ENCODE results near the gene DGLUCY.
"Not testable (repeated sequence)": the region's sequence is repeated elsewhere in the genome, so short reads cannot be mapped to it uniquely, and the experiment has no call there.

The DGLUCY gene, protein sequence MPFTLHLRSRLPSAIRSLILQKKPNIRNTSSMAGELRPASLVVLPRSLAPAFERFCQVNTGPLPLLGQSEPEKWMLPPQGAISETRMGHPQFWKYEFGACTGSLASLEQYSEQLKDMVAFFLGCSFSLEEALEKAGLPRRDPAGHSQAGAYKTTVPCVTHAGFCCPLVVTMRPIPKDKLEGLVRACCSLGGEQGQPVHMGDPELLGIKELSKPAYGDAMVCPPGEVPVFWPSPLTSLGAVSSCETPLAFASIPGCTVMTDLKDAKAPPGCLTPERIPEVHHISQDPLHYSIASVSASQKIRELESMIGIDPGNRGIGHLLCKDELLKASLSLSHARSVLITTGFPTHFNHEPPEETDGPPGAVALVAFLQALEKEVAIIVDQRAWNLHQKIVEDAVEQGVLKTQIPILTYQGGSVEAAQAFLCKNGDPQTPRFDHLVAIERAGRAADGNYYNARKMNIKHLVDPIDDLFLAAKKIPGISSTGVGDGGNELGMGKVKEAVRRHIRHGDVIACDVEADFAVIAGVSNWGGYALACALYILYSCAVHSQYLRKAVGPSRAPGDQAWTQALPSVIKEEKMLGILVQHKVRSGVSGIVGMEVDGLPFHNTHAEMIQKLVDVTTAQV

DNA sequence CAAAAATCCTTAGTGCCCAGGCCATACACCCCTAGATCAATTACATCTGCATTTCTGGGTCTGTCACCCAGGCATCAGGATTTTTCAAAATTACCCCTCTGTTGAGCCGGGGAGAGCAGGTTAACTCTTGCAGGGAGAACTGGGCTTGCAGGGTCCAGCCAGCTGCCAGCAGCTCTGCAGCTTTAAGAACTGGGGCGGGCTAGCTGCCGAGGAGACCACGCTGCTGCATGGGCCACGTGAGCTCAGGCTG, at the start of gene DGLUCY:
Gene DGLUCY (plus strand): TSS at position 245 of the 250 bp plus-strand sequence. CDS start 46,222 bp downstream, outside the sequence.
- DNase-seq = no peak

DNA sequence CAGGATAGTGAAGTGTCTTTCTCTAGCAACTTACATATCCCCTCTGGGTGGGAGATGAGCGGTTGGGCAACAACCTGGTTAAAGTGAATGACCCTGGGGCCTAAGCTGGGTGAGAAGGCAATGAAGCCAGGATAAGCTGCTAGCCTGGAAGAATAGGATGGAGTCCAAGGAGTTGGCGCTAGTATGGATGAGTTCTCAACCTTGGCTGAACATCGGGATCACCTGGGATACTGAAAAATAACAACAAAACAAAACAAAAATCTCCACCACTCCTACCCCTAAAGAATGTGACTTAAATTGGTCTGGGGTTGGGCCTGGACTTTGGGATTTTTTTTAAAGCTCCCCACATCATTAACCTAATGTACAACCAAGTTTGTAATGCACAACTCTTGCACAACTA, 48.6 kb upstream of the DGLUCY start:
- DNase-seq = no peak

DNA sequence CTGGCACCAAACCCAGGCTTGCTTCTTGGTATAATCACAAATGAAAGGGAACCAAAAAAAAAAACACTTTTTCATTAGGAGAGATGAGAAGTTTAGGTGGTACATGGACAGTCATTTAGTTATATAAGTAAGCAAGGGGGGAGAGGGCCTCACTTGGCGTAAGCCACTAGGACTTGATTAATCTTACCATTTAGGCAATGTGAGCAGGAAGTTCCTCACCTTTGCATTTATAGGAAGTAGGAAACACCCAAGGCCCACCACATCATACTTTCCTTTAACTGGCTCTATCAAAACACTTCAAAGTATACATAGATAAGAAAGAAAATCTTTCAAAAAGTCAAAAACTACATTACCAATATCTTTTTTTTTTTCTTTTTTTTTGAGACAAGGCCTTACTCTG, 46.7 kb upstream of the DGLUCY start:
- peak; percentile 44 for DNase-seq

DNA sequence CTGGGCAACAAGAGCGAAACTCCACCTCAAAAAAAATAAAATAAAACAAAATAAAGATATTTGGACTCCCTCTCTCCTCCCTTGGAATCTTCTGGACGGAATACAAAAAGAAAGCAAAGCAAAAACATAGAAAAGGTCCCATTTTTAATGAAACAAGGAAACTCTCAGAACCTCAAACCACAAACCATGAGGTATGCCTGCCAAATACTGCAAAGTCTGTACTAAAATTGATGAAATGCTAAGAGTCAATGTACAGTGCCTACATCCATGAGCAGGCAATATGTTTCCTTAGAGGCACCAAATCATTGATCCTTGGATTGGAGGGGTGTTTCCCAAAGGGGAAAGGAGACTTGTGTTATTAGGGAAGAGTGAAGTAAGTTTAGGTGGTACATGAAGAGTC, 45.2 kb upstream of the DGLUCY start:
- DNase-seq = peak; percentile 35

DNA sequence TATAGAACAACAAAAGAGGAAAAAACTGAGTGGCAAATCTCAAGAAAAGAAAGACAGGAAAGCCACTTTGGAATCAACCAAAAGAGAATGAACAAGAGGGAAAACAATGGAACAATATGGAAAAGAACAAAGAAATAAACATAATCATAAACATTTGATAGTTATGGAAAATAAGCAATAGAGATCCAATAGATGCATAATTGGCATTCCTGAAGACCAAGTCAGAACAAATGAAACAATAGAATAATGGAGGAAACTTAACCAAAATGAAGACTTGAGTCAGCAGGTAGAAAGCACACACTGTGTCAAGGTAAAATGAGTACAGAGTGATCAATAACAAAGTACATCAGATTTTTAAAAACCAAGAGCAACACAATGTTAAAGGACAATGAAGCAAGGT, 43.3 kb upstream of the DGLUCY start:
- DNase-seq = no peak

DNA sequence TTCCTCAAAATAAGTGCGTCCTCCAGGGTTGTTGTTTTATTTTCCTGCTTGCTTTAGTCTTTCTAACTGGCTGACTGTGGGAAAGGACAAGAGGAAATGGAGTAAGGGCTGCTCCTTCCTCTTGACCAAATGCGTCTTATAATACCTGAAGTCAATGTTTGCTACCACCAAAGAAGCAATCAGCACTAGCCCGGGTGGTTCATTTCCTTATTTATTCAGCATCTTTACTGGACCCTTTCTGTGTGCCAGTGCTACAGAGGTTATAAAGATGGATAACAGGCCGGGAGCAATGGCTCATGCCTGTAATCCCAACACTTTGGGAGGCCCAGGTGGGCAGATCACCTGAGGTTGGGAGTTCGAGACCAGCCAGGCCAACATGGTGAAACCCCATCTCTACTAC, 38.3 kb upstream of the DGLUCY start:
- no peak for DNase-seq

DNA sequence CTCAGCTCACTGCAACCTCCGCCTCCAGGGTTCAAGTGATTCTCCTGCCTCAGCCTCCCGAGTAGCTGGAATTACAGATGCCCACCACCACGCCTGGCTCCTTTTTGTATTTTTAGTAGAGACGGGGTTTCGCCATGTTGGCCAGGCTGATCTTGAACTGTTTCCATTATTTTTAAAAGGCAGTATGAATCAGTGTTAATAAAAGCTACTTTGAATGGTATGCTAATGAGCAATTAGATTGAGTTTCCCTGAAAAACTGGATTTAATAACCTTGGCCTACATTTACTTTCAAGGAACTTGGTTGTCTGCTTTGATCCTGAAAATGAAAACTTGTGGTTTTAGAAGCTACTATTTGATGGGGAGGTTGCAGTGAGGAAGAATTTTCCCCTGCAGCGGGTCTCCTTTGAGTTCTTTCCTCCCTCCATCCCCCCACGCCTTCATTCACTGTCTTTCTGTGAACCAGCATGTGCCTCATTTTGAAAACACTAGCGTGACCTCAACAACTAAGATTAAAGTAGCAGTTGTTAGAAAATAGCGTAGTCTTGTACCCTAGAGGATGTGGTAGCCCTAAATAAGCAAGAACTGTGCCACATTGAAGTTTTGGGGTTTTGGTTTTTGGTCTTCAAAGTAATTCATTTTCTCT, 35.7 kb upstream of the DGLUCY start:
- DNase-seq = peak; percentile 92

DNA sequence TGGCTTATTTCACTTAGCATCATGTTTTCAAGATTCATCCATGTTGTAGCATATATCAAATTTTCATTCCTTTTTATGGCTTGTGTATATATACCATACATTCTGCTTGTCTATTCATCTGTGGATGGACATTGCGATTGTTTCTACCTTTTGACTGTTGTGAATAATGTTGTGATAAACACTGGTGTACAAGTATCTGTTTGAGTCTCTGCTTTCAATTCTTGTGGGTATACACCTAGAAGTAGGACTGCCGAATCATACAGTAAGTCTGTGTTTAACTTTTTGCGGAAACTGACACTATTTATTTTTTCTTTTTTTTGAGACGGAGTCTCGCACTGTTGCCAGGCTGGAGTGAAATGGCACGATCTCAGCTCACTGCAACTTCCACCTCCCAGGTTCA, 33.8 kb upstream of the DGLUCY start:
- peak; percentile 60 for DNase-seq

DNA sequence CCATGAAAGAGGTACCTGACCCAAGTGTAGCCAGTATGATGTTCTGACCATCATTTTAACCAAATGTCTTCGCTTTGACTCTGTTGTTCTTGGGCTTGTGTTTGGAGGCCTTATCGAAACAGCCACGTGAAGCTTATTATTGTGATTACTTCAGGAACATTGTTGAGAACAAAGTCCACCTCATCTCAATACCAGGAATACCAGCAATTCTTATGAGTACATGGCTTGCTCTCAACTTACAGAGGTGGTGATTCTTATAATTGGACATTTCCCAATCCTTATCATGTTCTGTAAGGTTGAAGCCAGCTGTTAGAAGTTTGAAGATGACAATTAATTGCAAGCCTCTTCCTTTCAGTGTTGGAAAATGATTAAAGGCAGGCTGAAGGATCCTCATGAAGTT, 31.6 kb upstream of the DGLUCY start:
- no peak for DNase-seq

DNA sequence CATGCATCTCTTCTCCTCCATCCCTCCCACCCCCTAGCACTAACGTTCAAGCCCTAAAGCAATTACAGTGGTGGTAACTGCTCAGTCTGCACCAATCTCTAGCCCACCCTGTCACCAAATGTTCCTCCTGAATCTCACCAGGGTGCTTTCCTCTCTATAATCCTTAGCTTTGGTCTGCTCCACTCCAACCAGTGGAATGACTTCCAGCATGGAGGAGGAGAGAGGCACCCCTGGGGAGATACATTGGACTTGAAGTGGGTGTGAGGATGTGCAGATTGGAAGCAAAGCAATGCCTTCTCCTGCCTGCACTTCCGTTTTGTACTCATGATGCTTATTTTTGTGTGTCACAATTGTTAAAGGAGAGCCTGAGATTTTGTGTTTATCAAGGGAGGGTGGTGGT, 29.4 kb upstream of the DGLUCY start:
- no peak for DNase-seq

DNA sequence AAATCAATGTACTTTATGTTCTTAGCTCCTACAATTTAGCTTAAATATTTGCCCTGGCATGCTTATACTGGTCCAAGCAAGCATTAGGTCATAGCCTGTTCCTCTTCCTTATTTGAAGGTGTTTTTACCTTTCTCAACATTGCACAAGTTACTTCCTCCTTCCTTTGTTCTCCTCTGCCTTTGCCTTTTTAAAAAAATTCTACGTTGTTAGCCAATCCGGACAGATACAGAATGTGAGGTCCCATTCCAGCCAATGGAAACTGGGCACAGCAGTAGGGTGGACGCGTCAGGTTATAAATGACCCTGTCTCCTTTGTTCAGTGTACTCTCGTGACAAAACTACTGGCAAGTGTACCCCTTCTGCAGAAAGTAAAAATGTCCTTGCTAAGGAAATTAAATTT, 26.4 kb upstream of the DGLUCY start:
- DNase-seq = not testable (repeated sequence)

DNA sequence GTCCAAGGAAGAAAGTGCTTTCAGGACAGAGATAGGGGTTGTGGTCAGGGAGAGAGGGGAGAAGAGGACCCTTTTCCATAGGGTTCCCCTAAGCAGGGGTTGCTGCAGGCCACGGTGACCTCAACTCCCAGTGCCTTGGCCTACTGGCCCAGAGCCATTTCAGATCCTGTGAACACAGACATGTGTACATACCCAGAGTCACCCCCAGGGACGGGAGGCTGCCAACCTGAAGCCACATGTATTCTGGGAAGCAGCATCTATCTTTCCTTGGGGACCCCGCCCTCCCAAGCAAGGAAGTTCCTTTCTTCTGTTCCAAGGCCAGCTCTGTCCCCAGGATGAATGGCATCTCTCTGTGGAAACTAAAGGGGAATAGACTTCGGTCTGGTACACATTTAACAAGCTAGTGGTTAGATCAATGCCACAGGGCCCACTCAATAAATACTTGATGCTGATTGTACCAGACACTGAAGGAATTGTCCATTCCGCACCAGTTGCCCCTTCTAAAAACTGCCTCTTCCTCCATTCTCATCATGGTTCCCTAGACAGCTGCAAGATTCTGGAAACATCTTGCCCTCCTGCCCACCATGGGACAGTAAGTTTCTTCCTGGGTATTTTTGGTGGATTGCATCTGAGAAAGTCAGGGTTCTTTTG, 25.2 kb upstream of the DGLUCY start:
- DNase-seq = no peak

DNA sequence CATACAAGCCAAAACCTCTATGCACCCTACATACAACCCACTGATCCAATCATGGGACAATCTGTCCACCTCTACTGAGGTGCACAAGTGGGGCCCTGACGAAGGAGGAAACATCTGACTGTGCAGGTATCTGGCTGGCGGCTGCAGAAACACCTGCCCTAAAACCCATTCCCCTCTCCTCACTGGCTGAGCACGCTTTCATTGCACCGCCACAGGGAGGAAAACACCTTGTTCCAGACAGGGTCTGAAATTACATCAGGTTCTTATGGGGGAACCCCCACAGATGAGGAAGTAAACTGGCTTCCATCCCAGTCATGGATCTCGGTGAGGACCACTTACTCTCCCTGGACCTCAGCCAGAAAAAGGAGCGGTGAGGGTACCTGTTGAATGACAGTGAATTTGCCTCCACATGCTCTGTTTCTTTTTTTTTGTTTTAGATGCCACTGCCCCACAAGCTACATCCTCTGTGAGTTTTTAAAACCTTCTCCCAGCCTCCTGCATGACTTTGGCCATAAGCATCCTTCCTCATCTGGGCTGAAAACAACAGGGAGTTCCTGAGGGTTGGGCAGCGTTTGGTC, 23.8 kb upstream of the DGLUCY start:
- DNase-seq = no peak

DNA sequence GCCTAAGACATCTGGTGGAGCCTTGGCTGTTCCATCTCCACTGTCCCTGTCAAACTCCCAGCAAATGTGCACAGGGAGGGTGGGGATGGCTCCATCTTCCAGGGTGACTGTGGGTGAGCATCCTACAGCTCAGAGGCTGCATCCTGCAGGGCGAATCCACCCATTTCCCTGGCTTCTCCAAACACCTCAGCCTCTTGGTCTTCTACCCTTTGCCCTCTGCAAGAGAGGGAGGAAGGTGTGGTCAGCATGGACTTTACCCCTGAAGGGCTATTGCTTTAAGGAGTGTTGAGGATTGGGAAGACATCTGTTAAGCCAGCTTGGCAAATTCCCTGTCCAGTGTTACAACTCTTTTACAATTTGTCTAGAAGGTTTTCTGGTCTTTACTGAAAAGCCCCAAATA, 23.1 kb upstream of the DGLUCY start:
- no peak for DNase-seq

DNA sequence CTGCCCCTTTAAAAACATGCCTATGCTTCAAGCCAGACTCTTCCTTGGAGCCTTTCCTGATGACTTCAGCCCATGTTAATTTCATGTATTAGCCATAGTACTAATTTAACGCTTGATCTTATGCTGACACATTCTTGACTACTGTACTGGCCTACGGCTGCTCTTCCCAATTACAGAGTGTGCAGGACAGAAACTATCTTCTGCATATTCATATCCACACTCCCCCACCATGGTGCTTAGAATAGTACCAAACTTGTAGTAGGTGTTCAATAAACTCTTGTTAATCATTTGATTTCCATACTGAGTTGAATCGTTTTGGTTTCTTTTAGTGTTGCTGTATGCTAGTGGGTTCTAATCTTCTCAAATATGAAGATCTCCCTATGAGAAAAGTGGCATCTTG, 21.8 kb upstream of the DGLUCY start:
- DNase-seq = no peak

DNA sequence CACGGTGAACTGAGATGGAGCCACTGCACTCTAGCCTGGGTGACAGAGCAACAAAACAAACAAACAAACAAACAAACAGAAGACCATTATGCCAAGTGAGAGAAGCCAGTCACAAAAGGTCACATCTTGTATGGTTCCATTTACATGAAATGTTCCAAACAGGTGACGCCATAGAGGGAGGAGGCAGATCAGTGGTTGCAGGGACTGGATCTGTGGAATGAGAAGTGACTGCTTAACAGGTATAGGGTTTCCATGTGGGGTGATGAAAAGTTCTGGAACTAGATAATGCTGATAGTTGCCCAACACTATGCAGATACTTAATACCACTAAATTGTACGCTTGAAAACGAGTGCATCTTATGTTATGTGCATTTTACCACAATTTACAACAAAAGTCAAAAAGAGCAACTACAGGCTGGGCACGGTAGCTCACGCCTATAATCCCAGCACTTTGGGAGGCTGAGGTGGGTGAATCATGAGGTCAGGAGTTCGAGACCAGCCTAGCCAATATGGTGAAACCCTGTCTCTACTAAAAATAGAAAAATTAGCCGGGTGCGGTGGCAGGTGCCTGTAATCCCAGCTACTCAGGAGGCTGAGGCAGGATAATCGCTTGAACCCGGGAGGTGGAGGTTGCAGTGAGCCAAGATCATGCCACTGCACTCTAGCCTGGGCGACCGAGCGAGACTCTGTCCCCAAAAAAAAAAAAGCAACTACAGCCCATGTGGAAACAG, 20.0 kb upstream of the DGLUCY start:
- not testable (repeated sequence) for DNase-seq

DNA sequence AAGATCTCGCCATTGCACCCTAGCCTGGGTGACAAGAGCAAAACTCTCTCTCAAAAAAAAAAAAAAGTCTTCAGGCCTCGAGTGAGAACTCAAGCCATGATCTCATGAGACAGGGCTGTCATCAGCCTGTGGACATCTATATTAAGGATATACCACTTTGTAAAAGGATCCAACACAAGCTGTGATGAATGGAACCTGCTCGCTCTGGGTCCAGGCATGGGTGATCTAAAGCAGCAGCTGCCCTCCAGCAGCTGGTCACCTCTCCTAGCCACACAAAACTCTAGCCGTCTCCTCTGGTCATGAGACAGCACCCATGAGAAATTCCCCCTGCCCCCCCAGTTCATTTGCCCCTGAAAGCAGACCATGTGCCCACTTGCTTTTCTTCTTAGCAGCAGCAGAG, 19.1 kb upstream of the DGLUCY start:
- no peak for DNase-seq

DNA sequence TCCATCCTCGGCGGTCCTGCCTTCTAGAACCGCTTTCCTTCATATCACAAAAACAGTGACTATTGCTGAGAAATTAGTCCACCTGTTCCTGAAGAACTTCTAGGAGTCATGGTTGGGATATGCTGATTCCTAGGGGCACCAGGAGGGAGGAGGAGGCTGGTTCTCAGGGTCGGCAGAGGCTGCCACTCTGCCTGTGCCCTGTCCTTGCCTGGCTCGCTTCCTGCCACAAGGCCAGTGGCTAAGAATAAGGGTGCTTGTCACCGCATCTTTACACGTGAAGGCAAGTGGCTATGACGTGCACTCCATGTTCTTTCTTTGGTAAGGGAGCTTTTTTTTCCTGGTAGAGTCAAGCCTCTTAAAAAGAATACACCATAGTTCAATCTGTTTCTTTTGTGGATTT, 18.7 kb upstream of the DGLUCY start:
- DNase-seq = no peak

DNA sequence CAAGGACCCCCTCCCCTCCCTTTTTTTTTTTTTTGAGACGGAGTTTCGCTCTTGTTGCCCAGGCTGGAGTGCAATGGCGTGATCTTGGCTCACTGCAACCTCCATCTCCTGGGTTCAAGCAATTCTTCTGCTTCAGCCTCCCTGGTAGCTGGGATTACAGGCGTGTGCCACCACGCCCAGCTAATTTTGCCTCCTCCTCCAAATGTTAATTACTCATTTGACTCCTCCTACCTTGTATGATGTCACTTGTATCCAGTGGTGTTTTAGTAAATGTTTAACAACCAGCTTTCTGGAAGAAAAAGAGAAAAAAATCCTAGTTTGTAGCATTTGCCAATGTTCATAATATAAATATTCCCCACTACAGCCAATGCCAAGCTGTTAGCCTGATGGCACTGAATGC, 16.2 kb upstream of the DGLUCY start:
- DNase-seq = not testable (repeated sequence)

DNA sequence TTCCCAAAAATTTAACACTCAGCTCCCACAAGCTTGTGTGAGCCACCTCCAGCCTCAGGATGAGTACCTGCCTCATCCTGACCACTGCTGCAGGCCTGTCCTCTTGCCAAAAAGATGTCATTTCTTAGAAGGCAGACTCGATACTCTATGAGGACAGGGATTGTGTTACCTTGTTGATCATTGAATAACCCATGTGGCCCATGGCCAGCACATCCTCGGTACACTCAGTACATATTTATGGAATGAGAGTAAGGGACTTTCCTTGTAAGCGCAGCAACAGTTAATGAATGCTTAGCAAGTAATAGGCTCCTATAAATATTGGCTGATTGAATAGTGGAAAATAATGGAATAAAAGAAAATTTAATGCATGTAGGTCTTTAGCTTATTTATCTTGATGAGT, 15.3 kb upstream of the DGLUCY start:
- no peak for DNase-seq

DNA sequence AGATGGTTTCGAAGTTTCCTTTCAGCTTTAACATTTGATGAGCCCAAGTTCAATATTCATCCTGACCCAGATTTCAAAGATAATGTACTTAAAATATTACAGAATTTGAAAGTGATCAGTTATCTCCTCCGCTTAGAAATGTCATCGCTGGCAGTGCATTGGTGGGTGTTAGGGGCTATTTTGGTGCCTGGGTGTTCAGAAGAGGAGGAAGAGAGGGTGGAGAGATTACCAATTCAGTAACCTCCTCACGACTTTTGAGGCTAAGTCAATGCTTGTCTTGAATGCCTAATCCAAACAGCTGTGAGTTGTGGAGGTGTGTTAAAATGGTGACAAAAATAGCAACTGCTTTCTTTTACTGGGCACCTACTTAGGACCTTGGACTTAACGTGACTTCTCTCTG, 13.8 kb upstream of the DGLUCY start:
- DNase-seq = peak; percentile 49

DNA sequence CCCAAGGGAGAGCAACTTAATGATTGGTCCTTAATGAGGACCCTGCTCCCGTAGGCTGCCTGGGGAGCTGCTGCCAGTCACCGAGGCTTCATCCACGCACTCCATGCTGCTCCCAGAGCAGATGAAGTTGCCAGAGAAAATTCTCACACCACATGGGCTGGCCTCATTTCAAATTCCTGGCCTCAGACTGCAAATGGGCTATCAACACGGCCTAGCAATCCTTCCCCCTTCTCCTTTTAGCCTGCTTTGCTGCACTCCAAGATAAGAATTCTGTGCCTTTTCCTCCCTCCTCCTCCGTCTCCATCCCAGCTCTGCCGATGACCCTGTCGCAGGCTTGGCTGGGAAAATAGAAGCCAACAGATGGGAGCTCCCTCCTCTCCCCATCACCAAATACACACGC, 10.8 kb upstream of the DGLUCY start:
- no peak for DNase-seq

Data from activated CD4-positive, alpha-beta T cell treated with anti-CD3 and anti-CD28 coated beads, Interleukin-2, Interleukin-6, amounts not matched to agents 100 ng/mL and 50 ng/mL, durations not matched to agents 16 hours and 8 hours (primary cell).